SIG-M5 treated with dmso at 0.1 percent for 504 hours (cell line): ENCODE measurements around the gene DVL1.

ENCODE experiments used
- DNase-seq: peaks from one replicate; lab custom pipeline; 2025; ENCODE audit not compliant: unreplicated experiment; lab: John Stamatoyannopoulos, UW

DVL1 gene

GRCh38 chr1:1312450-1313314, 36.5 kb downstream of the DVL1 start:
- DNase-seq: no peak

- DNase-seq: no peak
Measured at GRCh38 chr1:1311107-1312104, 37.8 kb downstream of the DVL1 start.

- DNase-seq: no peak
Measured at GRCh38 chr1:1310476-1311053, 38.7 kb downstream of the DVL1 start.

- no peak for DNase-seq
Measured at GRCh38 chr1:1310109-1310385, 39.2 kb downstream of the DVL1 start.

GRCh38 chr1:1309251-1310108, 39.7 kb downstream of the DVL1 start:
- DNase-seq: no peak

- DNase-seq: no peak
Measured at GRCh38 chr1:1308756-1309250, 40.4 kb downstream of the DVL1 start.

- DNase-seq: peak; percentile 90
Measured at GRCh38 chr1:1307923-1308755, 41.1 kb downstream of the DVL1 start, which contains the start of the genes ACAP3 and PUSL1. Gene ACAP3 (minus strand): TSS chr1:1307930. CDS start chr1:1307815, 115 bp downstream. Gene PUSL1 (plus strand): TSS chr1:1308597. CDS start chr1:1308644, 47 bp downstream.

GRCh38 chr1:1307261-1307922, 41.8 kb downstream of the DVL1 start:
- DNase-seq: no peak

GRCh38 chr1:1306661-1307260, 42.5 kb downstream of the DVL1 start:
- no peak for DNase-seq

GRCh38 chr1:1306070-1306660, 43.1 kb downstream of the DVL1 start:
- peak; percentile 35 for DNase-seq

GRCh38 chr1:1305300-1306069, 43.7 kb downstream of the DVL1 start:
- DNase-seq: peak; percentile 59

GRCh38 chr1:1304331-1305299, 44.6 kb downstream of the DVL1 start:
- no peak for DNase-seq

GRCh38 chr1:1303736-1304135, 45.5 kb downstream of the DVL1 start:
- no peak for DNase-seq

- no peak for DNase-seq
Measured at GRCh38 chr1:1302951-1303509, 46.2 kb downstream of the DVL1 start.

GRCh38 chr1:1302006-1302430, 47.2 kb downstream of the DVL1 start:
- DNase-seq: no peak

- DNase-seq: no peak
Measured at GRCh38 chr1:1300352-1300739, 48.9 kb downstream of the DVL1 start.
